ENCODE measurements around the gene COL20A1. TPM values are rescaled to one million over a fixed set of nuclear protein-coding genes. Genes with fewer than 3 reads are reported as not detected.

The COL20A1 gene
- total and polyA plus RNA-seq, 8 donors, result 0.53 to 2.4 TPM; not detected in 6

DNA sequence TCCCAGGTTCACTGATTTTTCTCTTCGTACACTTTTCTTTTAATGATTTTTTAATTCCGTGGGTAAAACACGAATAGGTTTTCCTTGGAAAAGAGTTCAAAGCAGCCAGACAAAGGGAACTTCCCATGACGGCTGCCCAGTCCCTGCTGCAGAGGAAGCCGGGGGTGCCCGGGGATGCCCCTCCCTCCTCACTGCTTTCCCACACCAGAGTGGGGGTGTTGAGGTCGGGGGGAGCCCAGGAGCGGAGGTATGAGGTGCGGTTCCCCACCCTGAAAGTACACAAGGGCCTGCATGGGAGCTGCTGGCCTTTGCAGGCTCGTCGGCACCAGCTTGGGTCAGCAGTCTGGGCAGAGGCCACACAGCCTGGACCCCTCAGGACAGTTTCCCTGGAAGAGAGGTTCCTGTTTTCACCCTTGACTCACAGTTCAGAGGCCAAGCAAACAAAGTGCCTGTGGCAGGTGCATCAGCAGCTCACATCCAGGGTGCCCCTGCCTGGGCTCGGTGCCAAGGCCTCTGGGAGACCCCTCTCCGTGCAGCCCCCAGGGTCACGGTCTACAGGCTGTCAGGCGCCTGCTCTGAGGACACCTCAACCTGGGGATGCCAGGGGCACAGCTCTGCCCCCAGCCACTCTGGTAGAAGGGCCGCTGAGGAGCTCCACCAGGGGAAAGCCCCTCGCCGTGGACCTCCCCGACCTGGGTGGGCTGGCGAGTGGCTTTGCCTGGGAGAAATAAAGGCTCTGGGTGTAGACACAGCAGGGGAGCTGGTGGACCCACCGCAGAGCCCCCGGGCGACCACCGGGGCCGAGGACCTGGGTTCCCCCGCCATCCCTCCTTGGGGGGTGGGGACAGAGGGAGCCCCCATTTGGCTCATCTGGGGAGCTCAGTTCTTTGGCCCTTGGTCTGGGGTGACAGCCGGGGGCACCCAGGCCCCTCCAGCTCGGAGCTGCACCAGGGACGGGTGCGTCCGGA is 83.6 kb downstream of the COL20A1 start:
- Histone ChIP-seq H3K27ac (no peak overlapping the region), H3K4me1 (peaks cover 0 to under 1% (median 0%) of the 10 kb centered on the region in 4 donors), H3K9me3 (no peaks in the 10 kb centered on the region), H3K36me3 (no peaks in the 10 kb centered on the region), H3K4me3 (no peak overlapping the region), H3K27me3 (peaks cover 18 to 98% (median 83%) of the 10 kb centered on the region in 3 donors)
- intact Hi-C loops (cut with DNase I; ENCODE audit: low total_unique reads), result no loop called here
- DNase-seq, result no peak
- TF ChIP-seq POLR2AphosphoS5 (IDR thresholded peaks at IDR 0.05) (no peak), POLR2A (IDR thresholded peaks at IDR 0.05) (no peak), CTCF (IDR thresholded peaks at IDR 0.05) (no peak), EP300 (IDR thresholded peaks at IDR 0.05) (no peak)
- WGBS, 5 donors, result 31 to 48% (median 41%) methylated on average over 16 to 31 of the region's 31 CpGs

GRCh38 chr20:63377256-63377941 is 84.4 kb downstream of the COL20A1 start:
- H3K4me1 ChIP-seq, result peaks cover 0 to 5% (median 0%) of the 10 kb centered on the region in 4 donors
- WGBS, 5 donors, result 6 to 8% (median 7%) methylated on average over 29 to 32 of the region's 32 CpGs
- H3K36me3 ChIP-seq, result no peaks in the 10 kb centered on the region
- no peak overlapping the region for H3K4me3 ChIP-seq
- no peak for TF ChIP-seq POLR2A (IDR thresholded peaks at IDR 0.05)
- no peak for TF ChIP-seq EP300 (IDR thresholded peaks at IDR 0.05)
- no peak for TF ChIP-seq CTCF (IDR thresholded peaks at IDR 0.05)
- no peak for TF ChIP-seq POLR2AphosphoS5 (IDR thresholded peaks at IDR 0.05)
- intact Hi-C loops (cut with DNase I; ENCODE audit: low total_unique reads), result no loop called here
- peak in 1 of 2 donors; percentile 50 for DNase-seq
- H3K27me3 ChIP-seq, result peaks cover 21 to 100% (median 89%) of the 10 kb centered on the region in 3 donors
- H3K27ac ChIP-seq, result no peak overlapping the region
- H3K9me3 ChIP-seq, result no peaks in the 10 kb centered on the region

GRCh38 chr20:63377951-63378381 is 85.0 kb downstream of the COL20A1 start:
- intact Hi-C loops (cut with DNase I; ENCODE audit: low total_unique reads), result no loop called here
- peaks cover 23 to 100% (median 93%) of the 10 kb centered on the region in 3 donors for H3K27me3 ChIP-seq
- peaks cover 0 to 5% (median 0%) of the 10 kb centered on the region in 4 donors for H3K4me1 ChIP-seq
- no peak for DNase-seq
- 30 to 51% (median 36%) methylated on average over 7 to 15 of the region's 15 CpGs for WGBS, 5 donors
- no peak overlapping the region for H3K27ac ChIP-seq
- no peaks in the 10 kb centered on the region for H3K9me3 ChIP-seq
- no peak overlapping the region for H3K4me3 ChIP-seq
- TF ChIP-seq POLR2AphosphoS5 (IDR thresholded peaks at IDR 0.05) (no peak), POLR2A (IDR thresholded peaks at IDR 0.05) (no peak), CTCF (IDR thresholded peaks at IDR 0.05) (no peak), EP300 (IDR thresholded peaks at IDR 0.05) (no peak)
- H3K36me3 ChIP-seq, result no peaks in the 10 kb centered on the region

DNA sequence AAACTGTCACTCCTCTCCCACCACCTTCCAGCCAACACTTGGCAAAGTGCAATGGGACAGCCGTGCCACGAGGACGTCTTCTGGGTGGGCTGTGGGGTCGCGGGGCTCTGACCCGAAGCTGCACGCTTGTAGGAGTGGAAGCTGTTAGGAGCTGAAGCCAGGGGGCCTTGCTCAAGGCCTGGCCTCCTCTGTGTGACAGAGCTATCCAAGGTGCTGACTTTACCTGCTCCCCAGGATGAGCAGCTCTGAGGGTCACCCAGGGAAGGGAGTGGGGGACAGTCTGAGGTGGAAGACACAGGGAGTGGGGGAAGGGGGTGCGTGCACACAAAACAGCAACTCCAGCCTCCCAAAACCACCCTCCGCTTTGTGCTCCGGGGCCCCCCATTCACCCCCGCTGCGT is 85.6 kb downstream of the COL20A1 start:
- Histone ChIP-seq H3K4me1 (peaks cover 0 to 5% (median 0%) of the 10 kb centered on the region in 4 donors), H3K27me3 (peaks cover 19 to 100% (median 88%) of the 10 kb centered on the region in 3 donors), H3K4me3 (no peak overlapping the region), H3K9me3 (no peaks in the 10 kb centered on the region), H3K27ac (no peak overlapping the region), H3K36me3 (no peaks in the 10 kb centered on the region)
- 54 to 63% (median 56%) methylated on average over 12 of the region's 12 CpGs for WGBS, 5 donors
- intact Hi-C loops (cut with DNase I; ENCODE audit: low total_unique reads), result no loop called here
- TF ChIP-seq POLR2A (IDR thresholded peaks at IDR 0.05) (no peak), POLR2AphosphoS5 (IDR thresholded peaks at IDR 0.05) (no peak), EP300 (IDR thresholded peaks at IDR 0.05) (no peak), CTCF (IDR thresholded peaks at IDR 0.05) (no peak)
- no peak for DNase-seq

Data from stomach (tissue), 9 donors.